Gastrocnemius medialis (tissue), 4 donors: ENCODE measurements around the gene FHOD3.

Experiments used
- CTCF ChIP-seq, 5 experiments: fragments of 450-650 bp in 3 of 5; fragments of 200-600 bp in 2 of 5; sonication (generic) in 2 of 5; IDR thresholded peaks in 4 of 5; conservative IDR thresholded peaks in 1 of 5; 1 replicate in 4 of 5; 2 replicates in 1 of 5; pipeline ENCODE4 v1.5.1; 2016 to 2019; ENCODE audit warnings: antibody characterized with exemption in 5 of 5, mild to moderate bottlenecking in 3 of 5, moderate library complexity in 3 of 5
- POLR2A ChIP-seq, 2 donors: fragments of 450-650 bp; IDR thresholded peaks; one replicate each; pipeline ENCODE4 v1.6.1; 2017; ENCODE audit warnings: antibody characterized with exemption in 2 of 2, mild to moderate bottlenecking in 2 of 2, moderate library complexity in 2 of 2

GRCh38 chr18:36350251-36350651, 52.7 kb downstream of the FHOD3 start:
- no peak for TF ChIP-seq CTCF (IDR thresholded peaks at IDR 0.05 in 4 of 5, conservative IDR thresholded peaks at IDR 0.05 in 1 of 5)
- no peak for TF ChIP-seq POLR2A (IDR thresholded peaks at IDR 0.05)
